ENCODE data around the gene STK32B. TPM values are rescaled to one million over a fixed set of nuclear protein-coding genes. Genes with fewer than 3 reads are reported as not detected.

Gene STK32B
- polyA plus RNA-seq, 1 of the 3 experiments (the other 2 are of a cell fraction) = 0.20 TPM

GRCh38 chr4:5043579-5043978, 7.7 kb upstream of the STK32B start:
- no peak overlapping the region for H3K4me3 ChIP-seq (ENCODE audit: low read depth in 2 of 2, low read length in 1 of 2)
- H3K27ac ChIP-seq (ENCODE audit: low read depth in 2 of 2, low read length in 1 of 2) = no peak overlapping the region
- H3K36me3 ChIP-seq (replicated peaks in 1 of 2; ENCODE audit: control insufficient read depth in 1 of 2, insufficient read depth in 2 of 2, low read length in 1 of 2) = no peaks in the 10 kb centered on the region
- no peak for DNase-seq
- H3K9me3 ChIP-seq = no peaks in the 10 kb centered on the region
- POLR2A ChIA-PET = no interaction called here
- H4K20me1 ChIP-seq (ENCODE audit: insufficient read depth) = no peaks in the 10 kb centered on the region
- H3K9ac ChIP-seq = no peak overlapping the region
- peaks cover 0 to 3% of the 10 kb centered on the region in 2 experiments; a peak in 1 of 4 replicates for H3K4me1 ChIP-seq (ENCODE audit: control insufficient read depth in 1 of 2, insufficient read depth in 2 of 2, low read depth in 1 of 2, low read length in 1 of 2)
- no peaks in the 10 kb centered on the region for H3F3A ChIP-seq (replicated peaks; ENCODE audit: insufficient read depth)
- no peaks in the 10 kb centered on the region for H3K79me2 ChIP-seq (ENCODE audit: insufficient read depth)
- H3K4me2 ChIP-seq = no peak overlapping the region
- CTCF ChIA-PET = interaction anchor here (1.4 kb wide), 1 partner anchor 747 kb away, joined by 5 read pairs; no protein-coding TSS in a partner anchor
- TF ChIP-seq NRF1 (IDR thresholded peaks at IDR 0.05; ENCODE audit: low read depth, low read length) (no peak), NFIC (IDR thresholded peaks at IDR 0.05; ENCODE audit: borderline replicate concordance) (no peak), PBX3 (IDR thresholded peaks at IDR 0.05) (no peak), USF1 (IDR thresholded peaks at IDR 0.05; ENCODE audit: borderline replicate concordance, low read depth) (no peak), SIN3A (IDR thresholded peaks at IDR 0.05; ENCODE audit: borderline replicate concordance, low read depth, low read length) (no peak), CTCF (IDR thresholded peaks at IDR 0.05) (no peak), POLR2AphosphoS5 (IDR thresholded peaks at IDR 0.05; ENCODE audit: low read depth, low read length) (no peak), FOSL2 (IDR thresholded peaks at IDR 0.05; ENCODE audit: borderline replicate concordance, low read depth) (no peak), GATA2 (CRISPR knock-in tag; IDR thresholded peaks at IDR 0.05) (no peak)
- H2AFZ ChIP-seq (ENCODE audit: low read depth) = no peak overlapping the region
- 18% methylated on average over 6 of the region's 6 CpGs for WGBS (ENCODE audit: low lambda C conversion rate)
- peaks cover 13% of the 10 kb centered on the region; the same call in 1 of the 2 replicates for H3K27me3 ChIP-seq (ENCODE audit: insufficient read depth)
- H3K9me2 ChIP-seq = no peaks in the 10 kb centered on the region

- H3K4me1 ChIP-seq (ENCODE audit: control insufficient read depth in 1 of 2, insufficient read depth in 2 of 2, low read depth in 1 of 2, low read length in 1 of 2) = peaks cover 0 to 3% of the 10 kb centered on the region in 2 experiments; a peak in 1 of 4 replicates
- no peaks in the 10 kb centered on the region for H3K36me3 ChIP-seq (replicated peaks in 1 of 2; ENCODE audit: control insufficient read depth in 1 of 2, insufficient read depth in 2 of 2, low read length in 1 of 2)
- peaks cover 18% of the 10 kb centered on the region; the same call in 1 of the 2 replicates for H3K27me3 ChIP-seq (ENCODE audit: insufficient read depth)
- no peaks in the 10 kb centered on the region for H3K79me2 ChIP-seq (ENCODE audit: insufficient read depth)
- H4K20me1 ChIP-seq (ENCODE audit: insufficient read depth) = no peaks in the 10 kb centered on the region
- H3K4me2 ChIP-seq = no peak overlapping the region
- TF ChIP-seq NFIC (IDR thresholded peaks at IDR 0.05; ENCODE audit: borderline replicate concordance) = no peak
- no peak for TF ChIP-seq GABPA (IDR thresholded peaks at IDR 0.05; ENCODE audit: low read depth)
- TF ChIP-seq CTCF (IDR thresholded peaks at IDR 0.05) = no peak
- TF ChIP-seq REST (IDR thresholded peaks at IDR 0.05; ENCODE audit: low read depth, low read length) = no peak
- TF ChIP-seq TEAD4 (IDR thresholded peaks at IDR 0.05; ENCODE audit: borderline replicate concordance, insufficient read depth) = no peak
- no peak for TF ChIP-seq EZH2phosphoT487 (IDR thresholded peaks at IDR 0.05; ENCODE audit: borderline replicate concordance, low read depth)
- no peak for TF ChIP-seq FOSL2 (IDR thresholded peaks at IDR 0.05; ENCODE audit: borderline replicate concordance, low read depth)
- no peak for TF ChIP-seq RFX5 (IDR thresholded peaks at IDR 0.05; ENCODE audit: low read length)
- TF ChIP-seq USF1 (IDR thresholded peaks at IDR 0.05; ENCODE audit: borderline replicate concordance, low read depth) = no peak
- no peak for TF ChIP-seq POLR2AphosphoS5 (IDR thresholded peaks at IDR 0.05; ENCODE audit: low read depth, low read length)
- TF ChIP-seq RAD21 (IDR thresholded peaks at IDR 0.05; ENCODE audit: low read length) = no peak
- TF ChIP-seq NRF1 (IDR thresholded peaks at IDR 0.05; ENCODE audit: low read depth, low read length) = no peak
- H3K27ac ChIP-seq (ENCODE audit: low read depth in 2 of 2, low read length in 1 of 2) = no peak overlapping the region
- no peak for DNase-seq
- no peaks in the 10 kb centered on the region for H3K9me2 ChIP-seq
- no peak overlapping the region for H3K9ac ChIP-seq
- H2AFZ ChIP-seq (ENCODE audit: low read depth) = no peak overlapping the region
- no peak overlapping the region for H3K4me3 ChIP-seq (ENCODE audit: low read depth in 2 of 2, low read length in 1 of 2)
- no peaks in the 10 kb centered on the region for H3K9me3 ChIP-seq
- CTCF ChIA-PET = interaction anchor here (1.3 kb wide), 1 partner anchor 9 kb away, joined by 4 read pairs; no protein-coding TSS in a partner anchor
- no peaks in the 10 kb centered on the region for H3F3A ChIP-seq (replicated peaks; ENCODE audit: insufficient read depth)
- POLR2A ChIA-PET = no interaction called here
- WGBS (ENCODE audit: low lambda C conversion rate) = 32% methylated on average over 3 of the region's 3 CpGs
Observed at GRCh38 chr4:5044341-5044740, 6.9 kb upstream of the STK32B start.

All from SK-N-SH (cell line).